HepG2 (cell line): ENCODE results near the gene YAP1. TPM values are rescaled to one million over a fixed set of nuclear protein-coding genes. Genes with fewer than 3 reads are reported as not detected.

ENCODE experiments used
- CBFB ChIP-seq: sonication (generic); formaldehyde crosslinking; IDR thresholded peaks from 2 replicates; pipeline ENCODE4 v1.4.0; 2020; ENCODE audit warnings: missing genetic modification reagents
- FIP1L1 ChIP-seq: fragments of 200-400 bp; formaldehyde crosslinking; IDR thresholded peaks from 2 replicates; pipeline ENCODE4 v1.6.1; 2018; ENCODE audit warnings: low read depth, mild to moderate bottlenecking, low read length, moderate library complexity, borderline replicate concordance; ENCODE audit not compliant: insufficient read depth
- HDAC1 ChIP-seq: sonication (generic); formaldehyde crosslinking; IDR thresholded peaks from 2 replicates; pipeline ENCODE4 v1.5.1; 2020; ENCODE audit warnings: mild to moderate bottlenecking, missing genetic modification reagents
- HDAC2 ChIP-seq: sonication (generic); formaldehyde crosslinking; IDR thresholded peaks from 2 replicates; pipeline ENCODE4 v1.4.0; 2020; ENCODE audit warnings: missing genetic modification reagents
- HNF4A ChIP-seq: sonication (generic); formaldehyde crosslinking; IDR thresholded peaks from 2 replicates; pipeline ENCODE4 v1.4.0; 2020; ENCODE audit warnings: missing genetic modification reagents
- KDM1A ChIP-seq: IDR thresholded peaks from 2 replicates; pipeline ENCODE4 v1.6.1; 2016; ENCODE audit warnings: missing compliant biosample characterization
- NR2F2 ChIP-seq: IDR thresholded peaks from 2 replicates; pipeline ENCODE4 v1.6.1; 2012; ENCODE audit warnings: low read depth, inconsistent platforms, borderline replicate concordance
- REPIN1 ChIP-seq: sonication (generic); formaldehyde crosslinking; IDR thresholded peaks from 2 replicates; pipeline ENCODE4 v1.8.0; 2022; ENCODE audit warnings: missing genetic modification reagents, low read depth, mild to moderate bottlenecking, borderline replicate concordance
- SIN3A ChIP-seq: IDR thresholded peaks from 2 replicates; pipeline ENCODE4 v1.6.1; 2011; ENCODE audit warnings: low read depth, mild to moderate bottlenecking, control low read depth, low read length, borderline replicate concordance
- SP1 ChIP-seq, 2 experiments: fragments of 450-650 bp in 1 of 2; sonication (generic) in 1 of 2; formaldehyde crosslinking in 1 of 2; IDR thresholded peaks; 2 replicates each; pipeline versions ENCODE4 v1.4.0 to v1.6.1; 2016 to 2020; ENCODE audit warnings: missing genetic modification reagents in 1 of 2
- SRSF1 ChIP-seq: fragments of 200-400 bp; formaldehyde crosslinking; optimal IDR thresholded peaks from 2 replicates; pipeline ENCODE3; 2017; ENCODE audit warnings: mild to moderate bottlenecking, low read depth, low read length, moderate library complexity
- TBL1XR1 ChIP-seq: fragments of 150-350 bp; IDR thresholded peaks from 2 replicates; pipeline ENCODE4 v1.6.1; 2014; ENCODE audit warnings: borderline replicate concordance, low read length; ENCODE audit not compliant: partially characterized antibody
- THAP11 ChIP-seq: IDR thresholded peaks from 2 replicates; pipeline ENCODE4 v1.6.1; 2016; ENCODE audit warnings: missing biosample characterization, missing genetic modification reagents
- ZFX ChIP-seq: sonication (generic); formaldehyde crosslinking; IDR thresholded peaks from 2 replicates; pipeline ENCODE4 v1.4.0; 2020; ENCODE audit warnings: mild to moderate bottlenecking, low read depth, missing genetic modification reagents, moderate library complexity
- ZMAT3 ChIP-seq: sonication (generic); formaldehyde crosslinking; conservative IDR thresholded peaks from 2 replicates; pipeline ENCODE4 v1.7.0; 2021; ENCODE audit warnings: missing genetic modification reagents
- polyA plus RNA-seq, 8 experiments: library from polyadenylated mRNA; depleted of rRNA in 3 of 8; stranded (reverse) in 7 of 8; unstranded in 1 of 8; fragments of >200 nt; fragmentation: Illumina TruSeq in 4 of 8; extraction: Trizol in 4 of 8; gene quantifications; 2 replicates each; pipeline versions ENCODE4 v1.2.1 to v1.2.3, GENCODE V29; 2011 to 2016; ENCODE audit warnings: low read depth in 4 of 8, missing spikeins in 1 of 8, mixed read lengths in 1 of 8; ENCODE audit not compliant: insufficient read depth in 1 of 8
- total RNA-seq, 5 experiments: library from RNA; depleted of rRNA; stranded (reverse); fragments of >200 nt; fragmentation: Illumina TruSeq; extraction: Trizol; gene quantifications; 2 replicates each; pipeline ENCODE4 v1.2.3, GENCODE V29; 2016; ENCODE audit warnings: low read depth in 1 of 5
- TF ChIP-seq, protein P1 (sequence below): sonication (generic); formaldehyde crosslinking; IDR thresholded peaks from 2 replicates; pipeline ENCODE4 v1.8.0; 2022; ENCODE audit warnings: missing genetic modification reagents, mild to moderate bottlenecking, moderate library complexity, borderline replicate concordance
- TF ChIP-seq, protein P2 (sequence below): sonication (generic); formaldehyde crosslinking; IDR thresholded peaks from 2 replicates; pipeline ENCODE4 v1.4.0; 2020; ENCODE audit warnings: missing genetic modification reagents, borderline replicate concordance
- TF ChIP-seq, protein P3 (sequence below): IDR thresholded peaks from 2 replicates; pipeline ENCODE4 v1.6.1; 2016
- TF ChIP-seq, protein P4 (sequence below): sonication (generic); formaldehyde crosslinking; IDR thresholded peaks from 2 replicates; pipeline ENCODE4 v1.8.1; 2023; ENCODE audit warnings: missing genetic modification reagents, inconsistent platforms, borderline replicate concordance
- TF ChIP-seq, protein P5 (sequence below): sonication (generic); formaldehyde crosslinking; IDR thresholded peaks from 2 replicates; pipeline ENCODE4 v1.4.0; 2020; ENCODE audit warnings: missing genetic modification reagents

Gene YAP1
- total and polyA plus RNA-seq, 2 of the 13 experiments (the other 11 are each of a cell fraction or from before 2014, with no cell fraction given): 59.5 to 91.0 TPM

DNA sequence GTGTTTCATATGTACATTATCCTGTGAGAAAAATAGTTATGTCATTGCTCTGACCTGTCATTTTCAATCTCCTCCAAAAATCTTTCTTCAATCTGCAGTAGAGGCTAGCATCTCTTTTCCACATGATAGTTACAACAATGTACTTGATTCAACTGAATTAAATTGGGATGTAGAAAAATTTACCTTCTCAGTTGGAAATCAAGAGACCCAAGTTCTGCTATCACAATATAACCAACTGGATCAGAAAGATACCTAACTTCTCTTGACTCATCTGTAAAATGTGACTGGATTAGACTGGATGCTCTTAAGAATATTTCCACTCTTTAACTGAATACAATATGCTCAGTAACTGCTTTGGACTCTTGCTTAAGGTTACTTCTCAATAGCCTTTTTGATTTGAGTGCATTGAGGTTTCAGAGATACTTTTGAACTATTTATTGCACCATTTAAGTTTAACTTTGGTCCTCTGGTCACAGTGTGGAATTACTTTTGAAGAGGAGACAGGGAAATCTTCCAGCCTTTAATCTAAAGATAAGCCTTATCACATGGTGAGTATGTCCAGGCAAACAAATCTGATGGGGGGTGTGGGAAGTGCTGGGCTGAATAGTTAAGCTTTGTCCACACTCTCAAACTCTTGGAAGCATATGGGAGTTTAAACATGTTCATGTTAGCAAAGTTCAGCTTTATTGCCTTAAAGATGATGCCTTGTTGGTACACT is 82.3 kb downstream of the YAP1 start (continued):
- TF ChIP-seq, protein P1, sequence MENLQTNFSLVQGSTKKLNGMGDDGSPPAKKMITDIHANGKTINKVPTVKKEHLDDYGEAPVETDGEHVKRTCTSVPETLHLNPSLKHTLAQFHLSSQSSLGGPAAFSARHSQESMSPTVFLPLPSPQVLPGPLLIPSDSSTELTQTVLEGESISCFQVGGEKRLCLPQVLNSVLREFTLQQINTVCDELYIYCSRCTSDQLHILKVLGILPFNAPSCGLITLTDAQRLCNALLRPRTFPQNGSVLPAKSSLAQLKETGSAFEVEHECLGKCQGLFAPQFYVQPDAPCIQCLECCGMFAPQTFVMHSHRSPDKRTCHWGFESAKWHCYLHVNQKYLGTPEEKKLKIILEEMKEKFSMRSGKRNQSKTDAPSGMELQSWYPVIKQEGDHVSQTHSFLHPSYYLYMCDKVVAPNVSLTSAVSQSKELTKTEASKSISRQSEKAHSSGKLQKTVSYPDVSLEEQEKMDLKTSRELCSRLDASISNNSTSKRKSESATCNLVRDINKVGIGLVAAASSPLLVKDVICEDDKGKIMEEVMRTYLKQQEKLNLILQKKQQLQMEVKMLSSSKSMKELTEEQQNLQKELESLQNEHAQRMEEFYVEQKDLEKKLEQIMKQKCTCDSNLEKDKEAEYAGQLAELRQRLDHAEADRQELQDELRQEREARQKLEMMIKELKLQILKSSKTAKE (CRISPR knock-in tag): peak; percentile 57; the same call in 1 of the 2 replicates
- TF ChIP-seq TBL1XR1 (peak; percentile 52), SP1 (IDR thresholded peaks at IDR 0.05) (no peak), SP1 (CRISPR knock-in tag; IDR thresholded peaks at IDR 0.05) (no peak), CBFB (CRISPR knock-in tag) (0 out of 2 replicates have a peak, but pooled peaks have one; percentile 58), NR2F2 (peak; percentile 89; the same call in 1 of the 2 replicates), HNF4A (CRISPR knock-in tag) (peak; percentile 94), THAP11 (CRISPR knock-in tag) (peak; percentile 33; the same call in 1 of the 2 replicates), KDM1A (CRISPR knock-in tag) (no peak), ZFX (no peak), HDAC2 (CRISPR knock-in tag) (peak; percentile 95), REPIN1 (peak; percentile 83; the same call in 1 of the 2 replicates), FIP1L1 (no peak), ZMAT3 (0 out of 2 replicates have a peak, but pooled peaks have one; percentile 12), SRSF1 (no peak), HDAC1 (peak; percentile 47; the same call in 1 of the 2 replicates), SIN3A (no peak)
- TF ChIP-seq, protein P2, sequence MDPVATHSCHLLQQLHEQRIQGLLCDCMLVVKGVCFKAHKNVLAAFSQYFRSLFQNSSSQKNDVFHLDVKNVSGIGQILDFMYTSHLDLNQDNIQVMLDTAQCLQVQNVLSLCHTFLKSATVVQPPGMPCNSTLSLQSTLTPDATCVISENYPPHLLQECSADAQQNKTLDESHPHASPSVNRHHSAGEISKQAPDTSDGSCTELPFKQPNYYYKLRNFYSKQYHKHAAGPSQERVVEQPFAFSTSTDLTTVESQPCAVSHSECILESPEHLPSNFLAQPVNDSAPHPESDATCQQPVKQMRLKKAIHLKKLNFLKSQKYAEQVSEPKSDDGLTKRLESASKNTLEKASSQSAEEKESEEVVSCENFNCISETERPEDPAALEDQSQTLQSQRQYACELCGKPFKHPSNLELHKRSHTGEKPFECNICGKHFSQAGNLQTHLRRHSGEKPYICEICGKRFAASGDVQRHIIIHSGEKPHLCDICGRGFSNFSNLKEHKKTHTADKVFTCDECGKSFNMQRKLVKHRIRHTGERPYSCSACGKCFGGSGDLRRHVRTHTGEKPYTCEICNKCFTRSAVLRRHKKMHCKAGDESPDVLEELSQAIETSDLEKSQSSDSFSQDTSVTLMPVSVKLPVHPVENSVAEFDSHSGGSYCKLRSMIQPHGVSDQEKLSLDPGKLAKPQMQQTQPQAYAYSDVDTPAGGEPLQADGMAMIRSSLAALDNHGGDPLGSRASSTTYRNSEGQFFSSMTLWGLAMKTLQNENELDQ (CRISPR knock-in tag): no peak
- TF ChIP-seq, protein P3, sequence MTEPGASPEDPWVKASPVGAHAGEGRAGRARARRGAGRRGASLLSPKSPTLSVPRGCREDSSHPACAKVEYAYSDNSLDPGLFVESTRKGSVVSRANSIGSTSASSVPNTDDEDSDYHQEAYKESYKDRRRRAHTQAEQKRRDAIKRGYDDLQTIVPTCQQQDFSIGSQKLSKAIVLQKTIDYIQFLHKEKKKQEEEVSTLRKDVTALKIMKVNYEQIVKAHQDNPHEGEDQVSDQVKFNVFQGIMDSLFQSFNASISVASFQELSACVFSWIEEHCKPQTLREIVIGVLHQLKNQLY (CRISPR knock-in tag): 0 out of 2 replicates have a peak, but pooled peaks have one; percentile 37
- TF ChIP-seq, protein P4, sequence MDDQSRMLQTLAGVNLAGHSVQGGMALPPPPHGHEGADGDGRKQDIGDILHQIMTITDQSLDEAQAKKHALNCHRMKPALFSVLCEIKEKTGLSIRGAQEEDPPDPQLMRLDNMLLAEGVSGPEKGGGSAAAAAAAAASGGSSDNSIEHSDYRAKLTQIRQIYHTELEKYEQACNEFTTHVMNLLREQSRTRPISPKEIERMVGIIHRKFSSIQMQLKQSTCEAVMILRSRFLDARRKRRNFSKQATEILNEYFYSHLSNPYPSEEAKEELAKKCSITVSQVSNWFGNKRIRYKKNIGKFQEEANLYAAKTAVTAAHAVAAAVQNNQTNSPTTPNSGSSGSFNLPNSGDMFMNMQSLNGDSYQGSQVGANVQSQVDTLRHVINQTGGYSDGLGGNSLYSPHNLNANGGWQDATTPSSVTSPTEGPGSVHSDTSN (CRISPR knock-in tag): no peak
- TF ChIP-seq, protein P5, sequence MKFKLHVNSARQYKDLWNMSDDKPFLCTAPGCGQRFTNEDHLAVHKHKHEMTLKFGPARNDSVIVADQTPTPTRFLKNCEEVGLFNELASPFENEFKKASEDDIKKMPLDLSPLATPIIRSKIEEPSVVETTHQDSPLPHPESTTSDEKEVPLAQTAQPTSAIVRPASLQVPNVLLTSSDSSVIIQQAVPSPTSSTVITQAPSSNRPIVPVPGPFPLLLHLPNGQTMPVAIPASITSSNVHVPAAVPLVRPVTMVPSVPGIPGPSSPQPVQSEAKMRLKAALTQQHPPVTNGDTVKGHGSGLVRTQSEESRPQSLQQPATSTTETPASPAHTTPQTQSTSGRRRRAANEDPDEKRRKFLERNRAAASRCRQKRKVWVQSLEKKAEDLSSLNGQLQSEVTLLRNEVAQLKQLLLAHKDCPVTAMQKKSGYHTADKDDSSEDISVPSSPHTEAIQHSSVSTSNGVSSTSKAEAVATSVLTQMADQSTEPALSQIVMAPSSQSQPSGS (CRISPR knock-in tag): peak; percentile 78
